A549 (cell line): Measurements from ENCODE around the gene EEFSEC. TPM values are rescaled to one million over a fixed set of nuclear protein-coding genes. Genes with fewer than 3 reads are reported as not detected.

Experiments
- ATAC-seq, 2 experiments: fragments of 200-7000 bp in 1 of 2; fragments of >200 bp in 1 of 2; cut with Nextera tagmentation in 1 of 2; cut with Tn5 transposase in 1 of 2; 3 replicates each; pipeline versions ENCODE4 v1.8.0 to v1.9.1; 2018 to 2020; ENCODE audit warnings: mild to moderate bottlenecking in 1 of 2, moderate library complexity in 1 of 2
- CTCF ChIA-PET: fragments of 300-600 bp; sonication (Branson Sonifier 250); formaldehyde crosslinking; extraction: SDS; loops from one replicate; lab custom pipeline; 2021; ENCODE audit warnings: antibody characterized with exemption, inconsistent platforms; lab: Yijun Ruan, JAX
- POLR2A ChIA-PET: fragments of 350-600 bp; formaldehyde crosslinking; extraction: SDS; loops from one replicate; lab custom pipeline; 2021; ENCODE audit warnings: antibody characterized with exemption, inconsistent platforms; lab: Yijun Ruan, JAX
- DNase-seq, 2 experiments: peaks; one replicate each; pipeline versions ENCODE4 v3.0.0 to v3.0.0-alpha.2; 2011 to 2016; ENCODE audit warnings: low read depth in 1 of 2, low spot score in 1 of 2
- FAIRE-seq: peaks from 2 replicates; lab custom pipeline; 2011; peaks lifted over from hg19 to GRCh38; lab: Jason Lieb, UNC
- H3K27ac ChIP-seq, 2 experiments: fragments of >200 bp; sonication (Bioruptor Twin); formaldehyde crosslinking; 3 replicates each; pipeline ENCODE4 v1.5.1; 2016 to 2017
- H3K4me1 ChIP-seq: fragments of >200 bp; sonication (Bioruptor Twin); formaldehyde crosslinking; 3 replicates; pipeline ENCODE4 v1.6.1; 2016
- H3K4me2 ChIP-seq: fragments of >200 bp; sonication (Bioruptor Twin); formaldehyde crosslinking; 3 replicates; pipeline ENCODE4 v1.6.1; 2016
- H3K4me3 ChIP-seq: fragments of >200 bp; sonication (Bioruptor Twin); formaldehyde crosslinking; 3 replicates; pipeline ENCODE4 v1.5.1; 2016
- H3K9me3 ChIP-seq: fragments of >200 bp; sonication (Bioruptor Twin); formaldehyde crosslinking; 3 replicates; pipeline ENCODE4 v1.6.1; 2016
- ATOH8 ChIP-seq: fragments of 250-450 bp; sonication (Bioruptor Pico); IDR thresholded peaks from 2 replicates; pipeline ENCODE4 v1.5.0; 2020; ENCODE audit warnings: low read depth, mild to moderate bottlenecking, moderate library complexity
- BCL3 ChIP-seq: fragments of >200 bp; sonication (Bioruptor Twin); formaldehyde crosslinking; IDR thresholded peaks from 3 replicates; pipeline ENCODE4 v1.6.1; 2016
- CBX2 ChIP-seq: fragments of 200-600 bp; sonication (generic); IDR thresholded peaks from 2 replicates; pipeline ENCODE4 v1.6.1; 2016; ENCODE audit warnings: low read depth, mild to moderate bottlenecking, borderline replicate concordance
- CTCF ChIP-seq: fragments of >200 bp; sonication (Bioruptor Twin); formaldehyde crosslinking; IDR thresholded peaks from 3 replicates; pipeline ENCODE4 v1.5.1; 2016
- EHF ChIP-seq: fragments of 250-450 bp; sonication (Bioruptor Pico); IDR thresholded peaks from 2 replicates; pipeline ENCODE4 v1.5.0; 2020; ENCODE audit warnings: mild to moderate bottlenecking
- FOSB ChIP-seq: fragments of 250-450 bp; sonication (Bioruptor Pico); IDR thresholded peaks from 2 replicates; pipeline ENCODE4 v1.5.0; 2020; ENCODE audit warnings: mild to moderate bottlenecking, moderate library complexity
- FOSL2 ChIP-seq, 2 experiments: fragments of 450-650 bp in 1 of 2; fragments of >200 bp in 1 of 2; sonication (Bioruptor Twin) in 1 of 2; formaldehyde crosslinking; IDR thresholded peaks; 2 replicates each; pipeline versions ENCODE4 v1.5.0 to v1.6.1; 2016 to 2020; ENCODE audit warnings: mild to moderate bottlenecking in 1 of 2, moderate library complexity in 1 of 2
- FOXS1 ChIP-seq: fragments of 250-450 bp; sonication (Bioruptor Pico); IDR thresholded peaks from 2 replicates; pipeline ENCODE4 v1.5.0; 2020; ENCODE audit warnings: mild to moderate bottlenecking, moderate library complexity
- GATA3 ChIP-seq: IDR thresholded peaks from 2 replicates; pipeline ENCODE4 v1.6.1; 2012; ENCODE audit warnings: borderline replicate concordance
- KDM1A ChIP-seq: fragments of 200-600 bp; sonication (generic); IDR thresholded peaks from 2 replicates; pipeline ENCODE4 v1.6.1; 2016; ENCODE audit warnings: low read depth, mild to moderate bottlenecking
- MAFK ChIP-seq: fragments of 450-650 bp; IDR thresholded peaks from 2 replicates; pipeline ENCODE4 v1.6.1; 2014; ENCODE audit not compliant: partially characterized antibody
- MAZ ChIP-seq: fragments of 150-350 bp; IDR thresholded peaks from 2 replicates; pipeline ENCODE4 v1.6.1; 2014; ENCODE audit warnings: antibody characterized with exemption, low read depth, low read length, borderline replicate concordance
- MYC ChIP-seq: IDR thresholded peaks from 2 replicates; pipeline ENCODE4 v1.6.1; 2012; ENCODE audit warnings: mild to moderate bottlenecking, inconsistent platforms, low read length, improper control_type of control experiment, borderline replicate concordance
- NPAS2 ChIP-seq: fragments of 250-450 bp; sonication (Bioruptor Pico); IDR thresholded peaks from 2 replicates; pipeline ENCODE4 v1.8.0; 2022; ENCODE audit warnings: mild to moderate bottlenecking, moderate library complexity, borderline replicate concordance
- NR3C1 ChIP-seq: fragments of >200 bp; sonication (Bioruptor Twin); formaldehyde crosslinking; IDR thresholded peaks from 3 replicates; pipeline ENCODE4 v1.6.1; 2017
- PBX3 ChIP-seq: IDR thresholded peaks from 2 replicates; pipeline ENCODE4 v1.6.1; 2012
- PHF8 ChIP-seq: fragments of 200-600 bp; sonication (generic); IDR thresholded peaks from 2 replicates; pipeline ENCODE4 v1.6.1; 2016; ENCODE audit warnings: low read depth, mild to moderate bottlenecking, antibody characterized with exemption, moderate library complexity, borderline replicate concordance
- RARB ChIP-seq: fragments of 250-450 bp; sonication (Bioruptor Pico); IDR thresholded peaks from 2 replicates; pipeline ENCODE4 v1.8.0; 2021; ENCODE audit warnings: mild to moderate bottlenecking, moderate library complexity
- TFCP2L1 ChIP-seq: fragments of 250-450 bp; sonication (Bioruptor Pico); IDR thresholded peaks from 2 replicates; pipeline ENCODE4 v1.5.0; 2021; ENCODE audit warnings: mild to moderate bottlenecking
- USF2 ChIP-seq: fragments of 450-650 bp; IDR thresholded peaks from 2 replicates; pipeline ENCODE4 v1.6.1; 2014; ENCODE audit warnings: antibody characterized with exemption
- ZFP36 ChIP-seq: fragments of 450-650 bp; IDR thresholded peaks from 2 replicates; pipeline ENCODE4 v1.6.1; 2014; ENCODE audit warnings: borderline replicate concordance; ENCODE audit not compliant: partially characterized antibody
- ZSCAN20 ChIP-seq: fragments of 250-450 bp; sonication (Bioruptor Pico); IDR thresholded peaks from 2 replicates; pipeline ENCODE4 v1.8.0; 2022; ENCODE audit warnings: mild to moderate bottlenecking, moderate library complexity
- WGBS: methylation state at CpG from one replicate; pipeline ENCODE4 v1.1.6; 2017; ENCODE audit errors: missing lambda C conversion rate; 5-methylcytosine and 5-hydroxymethylcytosine counted together
- polyA plus RNA-seq, 4 experiments: library from polyadenylated mRNA; depleted of rRNA in 3 of 4; stranded (reverse); fragments of >200 nt; fragmentation: RNase III in 1 of 4; extraction: RNeasy Plus Mini Kit Qiagen cat#74134 plus additional on column Dnase treatment in 1 of 4; gene quantifications; 2 replicates in 3 of 4; 3 replicates in 1 of 4; pipeline ENCODE4 v1.2.3, GENCODE V29; 2011 to 2017

The EEFSEC gene
- polyA plus RNA-seq, 2 of the 4 experiments (the other 2 are of a cell fraction), result 6.9 to 7.3 TPM

- TF ChIP-seq CTCF, result no peak
- no peak for TF ChIP-seq FOSB (CRISPR knock-in tag)
- no peak for TF ChIP-seq BCL3
- no peak for TF ChIP-seq PBX3
- TF ChIP-seq EHF (CRISPR knock-in tag), result no peak
- no peak for TF ChIP-seq MAZ
- TF ChIP-seq, all 56 proteins: peak for 0
Measured at GRCh38 chr3:128167646-128167972, 14.3 kb downstream of the EEFSEC start (continued).

GRCh38 chr3:128167973-128168674, 14.8 kb downstream of the EEFSEC start:
- H3K4me3 ChIP-seq, result no peak overlapping the region
- CTCF ChIA-PET, result interaction anchor here (1.0 to 3.0 kb wide), 6 partner anchors 16 to 440 kb away, joined by 3 to 10 read pairs (median 4); no protein-coding TSS in a partner anchor
- no peak overlapping the region for H3K4me2 ChIP-seq
- DNase-seq, result no peak
- no peak overlapping the region for H3K27ac ChIP-seq
- FAIRE-seq, result no peak
- H3K4me1 ChIP-seq, result no peaks in the 10 kb centered on the region; the same call in 2 of the 3 replicates
- H3K9me3 ChIP-seq, result no peaks in the 10 kb centered on the region
- no peak for ATAC-seq
- no peak for TF ChIP-seq CBX2
- TF ChIP-seq ZFP36, result no peak
- WGBS, result 55% methylated on average over 5 of the region's 5 CpGs
- POLR2A ChIA-PET, result no interaction called here

- FAIRE-seq (no peak), DNase-seq (no peak), ATAC-seq (no peak)
- no peaks in the 10 kb centered on the region for H3K9me3 ChIP-seq
- no peak overlapping the region for H3K4me3 ChIP-seq
- ChIA-PET CTCF (interaction anchor here (0.8 to 3.0 kb wide), 5 partner anchors 74 to 439 kb away, joined by 3 to 10 read pairs (median 4); no protein-coding TSS in a partner anchor), POLR2A (no interaction called here)
- H3K4me1 ChIP-seq, result no peaks in the 10 kb centered on the region; the same call in 2 of the 3 replicates
- no peak overlapping the region for H3K4me2 ChIP-seq
- 74% methylated on average over 4 of the region's 4 CpGs for WGBS
- no peak overlapping the region for H3K27ac ChIP-seq
- TF ChIP-seq ZSCAN20, result no peak
- TF ChIP-seq ATOH8, result no peak
- no peak for TF ChIP-seq MAFK
- no peak for TF ChIP-seq USF2
- TF ChIP-seq FOSL2 (IDR thresholded peaks at IDR 0.05), result no peak
- TF ChIP-seq FOSL2 (CRISPR knock-in tag; IDR thresholded peaks at IDR 0.05), result no peak
- no peak for TF ChIP-seq MYC
- TF ChIP-seq CTCF, result no peak
- TF ChIP-seq KDM1A, result no peak
- TF ChIP-seq EHF (CRISPR knock-in tag), result no peak
- TF ChIP-seq NPAS2 (CRISPR knock-in tag), result no peak
- TF ChIP-seq GATA3, result no peak
- no peak for TF ChIP-seq BCL3
- no peak for TF ChIP-seq PHF8
- no peak for TF ChIP-seq FOSB (CRISPR knock-in tag)
- TF ChIP-seq RARB (CRISPR knock-in tag), result no peak
- no peak for TF ChIP-seq FOXS1 (CRISPR knock-in tag)
- no peak for TF ChIP-seq NR3C1
- TF ChIP-seq CBX2, result no peak
- TF ChIP-seq TFCP2L1, result no peak
- no peak for TF ChIP-seq ZFP36
Measured at GRCh38 chr3:128168836-128169235, 15.6 kb downstream of the EEFSEC start.
